Caco-2 (cell line): ENCODE data around the gene GLI2. TPM values are rescaled to one million over a fixed set of nuclear protein-coding genes. Genes with fewer than 3 reads are reported as not detected.

Experiments used
- BruUV-seq: library from RNA; stranded (reverse); fragments of 400-500 nt; replicated peaks from 2 replicates; lab custom pipeline; 2021; lab: Mats Ljungman, UMichigan
- CTCF ChIA-PET: fragments of 300-600 bp; sonication (Branson Sonifier 250); formaldehyde crosslinking; loops from one replicate; lab custom pipeline; 2022; ENCODE audit warnings: antibody characterized with exemption; lab: Charles Lee
- POLR2A ChIA-PET: fragments of 300-600 bp; sonication (Branson Sonifier 250); formaldehyde crosslinking; loops from one replicate; lab custom pipeline; 2022; ENCODE audit warnings: antibody characterized with exemption; lab: Charles Lee
- DNase-seq, 2 experiments: peaks; one replicate each; pipeline versions ENCODE4 v3.0.0 to v3.0.0-alpha.2; 2020 to 2022
- H3K27me3 ChIP-seq: replicated peaks from 2 replicates; pipeline ENCODE4 v1.6.0; 2011; ENCODE audit warnings: low read length; ENCODE audit not compliant: control insufficient read depth, insufficient read depth
- H3K36me3 ChIP-seq: 2 replicates; pipeline ENCODE4 v1.5.1; 2011; ENCODE audit warnings: low read length; ENCODE audit not compliant: control insufficient read depth, insufficient read depth
- H3K4me1 ChIP-seq: fragments of 250-450 bp; sonication (Bioruptor Pico); 2 replicates; pipeline ENCODE4 v1.5.1; 2020; ENCODE audit warnings: mild to moderate bottlenecking
- H3K4me3 ChIP-seq: 2 replicates; pipeline ENCODE4 v1.5.1; 2011; ENCODE audit warnings: low read depth, mild to moderate bottlenecking, control low read depth, low read length
- H3K9me3 ChIP-seq: fragments of 250-450 bp; sonication (Bioruptor Pico); 2 replicates; pipeline ENCODE4 v1.5.1; 2020; ENCODE audit warnings: mild to moderate bottlenecking, moderate library complexity
- H3K27ac Mint-ChIP-seq: one replicate; pipeline ENCODE4 v1.8.0; 2022; ENCODE audit warnings: mixed read lengths; ENCODE audit not compliant: unreplicated experiment
- H3K27me3 Mint-ChIP-seq: one replicate; pipeline ENCODE4 v1.8.0; 2022; ENCODE audit warnings: mixed read lengths; ENCODE audit not compliant: insufficient read depth, unreplicated experiment
- H3K36me3 Mint-ChIP-seq: one replicate; pipeline ENCODE4 v1.8.0; 2022; ENCODE audit warnings: mild to moderate bottlenecking, mixed read lengths; ENCODE audit not compliant: insufficient read depth, unreplicated experiment
- H3K4me1 Mint-ChIP-seq: one replicate; pipeline ENCODE4 v1.8.0; 2022; ENCODE audit warnings: low read depth, mixed read lengths; ENCODE audit not compliant: unreplicated experiment
- H3K4me3 Mint-ChIP-seq: one replicate; pipeline ENCODE4 v1.8.0; 2022; ENCODE audit warnings: mild to moderate bottlenecking, moderate library complexity, mixed read lengths; ENCODE audit not compliant: unreplicated experiment
- H3K9me3 Mint-ChIP-seq: one replicate; pipeline ENCODE4 v1.8.0; 2022; ENCODE audit warnings: mixed read lengths; ENCODE audit not compliant: unreplicated experiment
- CTCF ChIP-seq, 2 experiments: fragments of 200-600 bp in 1 of 2; IDR thresholded peaks; 1 replicate in 1 of 2; 2 replicates in 1 of 2; pipeline versions ENCODE4 v1.5.1 to v1.8.0; 2011 to 2022; ENCODE audit warnings: antibody characterized with exemption in 1 of 2, control low read depth in 1 of 2, inconsistent platforms in 1 of 2, low read depth in 1 of 2, low read length in 1 of 2, mild to moderate bottlenecking in 1 of 2, moderate library complexity in 1 of 2; ENCODE audit not compliant: insufficient read depth in 1 of 2, severe bottlenecking in 1 of 2, unreplicated experiment in 1 of 2
- intact Hi-C: fragments of 100-400 bp; cut with micrococcal nuclease; formaldehyde crosslinking; loops from one replicate; pipeline ENCODE4 v1.10.0; 2022; ENCODE audit not compliant: unreplicated experiment
- total RNA-seq: library from RNA; stranded (reverse); gene quantifications from 2 replicates; pipeline ENCODE4 v1.2.3, GENCODE V29; 2022

GLI2 gene
- total RNA-seq, 1 experiment from 2014 or later = 0.70 TPM

- CTCF ChIA-PET = interaction anchor here (0.7 kb wide), 1 partner anchor 87 kb away, joined by 3 read pairs; no protein-coding TSS in a partner anchor
- H3K9me3 ChIP-seq = no peaks in the 10 kb centered on the region
- no peak overlapping the region for H3K4me3 Mint-ChIP-seq
- no peaks in the 10 kb centered on the region for H3K36me3 ChIP-seq
- H3K27ac Mint-ChIP-seq = no peak overlapping the region
- no peaks in the 10 kb centered on the region for H3K9me3 Mint-ChIP-seq
- no peak for TF ChIP-seq CTCF (IDR thresholded peaks at IDR 0.05; ENCODE audit: insufficient read depth in 1 of 2, low read depth in 1 of 2, low read length in 1 of 2, severe bottlenecking in 1 of 2, unreplicated experiment in 1 of 2)
- H3K27me3 Mint-ChIP-seq = peaks cover 12% of the 10 kb centered on the region
- POLR2A ChIA-PET = no interaction called here
- H3K4me1 ChIP-seq = no peaks in the 10 kb centered on the region
- H3K36me3 Mint-ChIP-seq = no peaks in the 10 kb centered on the region
- intact Hi-C loops = no loop called here
- BruUV-seq = no TSS peak
- no peaks in the 10 kb centered on the region for H3K27me3 ChIP-seq
- no peak overlapping the region for H3K4me3 ChIP-seq
- H3K4me1 Mint-ChIP-seq = no peaks in the 10 kb centered on the region
- DNase-seq = no peak
These were observed 25.4 kb upstream of the GLI2 start for GRCh38 chr2:120710256-120710655.

GRCh38 chr2:120711694-120712093 lies 24.0 kb upstream of the GLI2 start:
- intact Hi-C loops = no loop called here
- Mint-ChIP-seq H3K4me1 (no peaks in the 10 kb centered on the region), H3K4me3 (no peak overlapping the region), H3K27me3 (peaks cover 9% of the 10 kb centered on the region), H3K9me3 (no peaks in the 10 kb centered on the region), H3K36me3 (no peaks in the 10 kb centered on the region), H3K27ac (no peak overlapping the region)
- no peaks in the 10 kb centered on the region for H3K27me3 ChIP-seq
- POLR2A ChIA-PET = no interaction called here
- H3K4me3 ChIP-seq = no peak overlapping the region
- CTCF ChIA-PET = no interaction called here
- no peaks in the 10 kb centered on the region for H3K4me1 ChIP-seq
- no peak for DNase-seq
- no peaks in the 10 kb centered on the region for H3K9me3 ChIP-seq
- H3K36me3 ChIP-seq = no peaks in the 10 kb centered on the region
- no TSS peak for BruUV-seq
- no peak for TF ChIP-seq CTCF (IDR thresholded peaks at IDR 0.05; ENCODE audit: insufficient read depth in 1 of 2, low read depth in 1 of 2, low read length in 1 of 2, severe bottlenecking in 1 of 2, unreplicated experiment in 1 of 2)

GRCh38 chr2:120712180-120712681 lies 23.4 kb upstream of the GLI2 start:
- no TSS peak for BruUV-seq
- intact Hi-C loops = no loop called here
- H3K9me3 ChIP-seq = no peaks in the 10 kb centered on the region
- no peaks in the 10 kb centered on the region for H3K27me3 ChIP-seq
- Mint-ChIP-seq H3K4me1 (no peaks in the 10 kb centered on the region), H3K36me3 (no peaks in the 10 kb centered on the region), H3K27me3 (peaks cover 4% of the 10 kb centered on the region), H3K9me3 (no peaks in the 10 kb centered on the region), H3K4me3 (no peak overlapping the region), H3K27ac (no peak overlapping the region)
- H3K36me3 ChIP-seq = no peaks in the 10 kb centered on the region
- H3K4me1 ChIP-seq = no peaks in the 10 kb centered on the region
- CTCF ChIA-PET = no interaction called here
- no peak overlapping the region for H3K4me3 ChIP-seq
- DNase-seq = no peak
- POLR2A ChIA-PET = no interaction called here
- TF ChIP-seq CTCF (IDR thresholded peaks at IDR 0.05; ENCODE audit: insufficient read depth in 1 of 2, low read depth in 1 of 2, low read length in 1 of 2, severe bottlenecking in 1 of 2, unreplicated experiment in 1 of 2) = no peak
